ENCODE measurements around the gene ORC2. TPM values are rescaled to one million over a fixed set of nuclear protein-coding genes. Genes with fewer than 3 reads are reported as not detected.

Gene ORC2
- total and polyA plus RNA-seq, 10 of the 15 experiments (the other 5 are each of a cell fraction or from before 2014, with no cell fraction given): 6.1 to 36.9 (median 17.6) TPM

DNA sequence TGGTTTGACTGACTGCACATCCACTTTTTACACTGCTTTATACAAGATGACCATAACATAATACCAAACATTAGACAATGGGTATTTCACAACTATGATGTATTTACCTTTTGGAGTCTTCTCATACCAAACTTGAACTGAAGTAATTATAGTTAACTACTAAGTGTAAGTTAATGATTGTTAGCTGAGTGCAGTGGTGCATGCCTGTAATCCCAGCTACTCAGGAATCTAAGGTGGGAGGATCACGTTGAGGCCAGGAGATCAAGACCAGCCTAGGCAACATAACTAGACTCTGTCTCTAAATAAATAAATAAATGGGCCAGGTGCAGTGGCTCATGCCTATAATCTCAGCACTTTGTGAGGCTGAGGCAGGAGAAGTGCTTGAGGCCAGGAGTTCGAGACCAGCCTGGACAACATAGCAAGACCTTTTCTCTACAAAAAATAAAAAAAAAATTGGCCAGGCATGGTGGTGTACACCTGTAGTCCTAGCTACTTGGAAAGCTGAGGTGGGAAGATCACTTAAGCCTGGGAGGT, 44.9 kb upstream of the ORC2 start:
- TF ChIP-seq BRCA1 (IDR thresholded peaks at IDR 0.05; ENCODE audit: low read depth, low read length): no peak
- TF ChIP-seq SREBF1 (IDR thresholded peaks at IDR 0.05; ENCODE audit: low read length): no peak
- TF ChIP-seq CREB1 (IDR thresholded peaks at IDR 0.05; ENCODE audit: low read depth): no peak
- CTCF ChIA-PET: interaction anchor here (0.6 kb wide), 1 partner anchor 175 kb away, joined by 3 read pairs; the partner anchor contains the start of gene CASP10

GRCh38 chr2:201007584-201007998, 44.1 kb upstream of the ORC2 start:
- DNase-seq (ENCODE audit: low read depth, low spot score): no peak
- Histone ChIP-seq H3K9ac (ENCODE audit: control insufficient read depth, insufficient read depth, low read length) (no peak overlapping the region), H3K36me3 (ENCODE audit: control insufficient read depth in 2 of 2, insufficient read depth in 2 of 2, low read length in 1 of 2) (peaks cover 0 to 8% of the 10 kb centered on the region in 2 experiments; a peak in 2 of 4 replicates), H3K9me3 (replicated peaks; ENCODE audit: control insufficient read depth, insufficient read depth, low read length) (no peaks in the 10 kb centered on the region), H4K20me1 (ENCODE audit: control insufficient read depth, insufficient read depth) (no peaks in the 10 kb centered on the region), H3K27ac (ENCODE audit: control insufficient read depth, insufficient read depth) (no peak overlapping the region), H3K27me3 (replicated peaks in 1 of 2; ENCODE audit: control insufficient read depth in 2 of 2, insufficient read depth in 2 of 2, low read length in 1 of 2) (no peaks in the 10 kb centered on the region), H3K4me3 (no peak overlapping the region), H3K4me1 (ENCODE audit: control insufficient read depth, insufficient read depth, low read length) (no peaks in the 10 kb centered on the region), H2AFZ (ENCODE audit: control insufficient read depth, low read depth, low read length) (no peak overlapping the region), H3K79me2 (ENCODE audit: control insufficient read depth, insufficient read depth, low read length) (no peaks in the 10 kb centered on the region), H3K4me2 (ENCODE audit: control insufficient read depth, insufficient read depth) (no peak overlapping the region)
- 100% methylated on average over 3 of the region's 3 CpGs for WGBS (ENCODE audit: insufficient coverage, insufficient replicate concordance, low lambda C conversion rate, missing lambda C conversion rate)
- TF ChIP-seq GABPA (IDR thresholded peaks at IDR 0.05; ENCODE audit: low read depth) (no peak), GATAD2B (conservative IDR thresholded peaks at IDR 0.05; ENCODE audit: low read depth) (no peak), HDGF (IDR thresholded peaks at IDR 0.05) (no peak), ATF7 (IDR thresholded peaks at IDR 0.05; ENCODE audit: low read depth) (no peak), ASH2L (IDR thresholded peaks at IDR 0.05; ENCODE audit: borderline replicate concordance, low read depth) (no peak), SIN3A (IDR thresholded peaks at IDR 0.05; ENCODE audit: low read depth, low read length) (no peak), POLR2AphosphoS2 (IDR thresholded peaks at IDR 0.05; ENCODE audit: low read depth, low read length) (no peak), CEBPZ (IDR thresholded peaks at IDR 0.05; ENCODE audit: low read depth, low read length) (no peak)
- TF ChIP-seq, protein P1, sequence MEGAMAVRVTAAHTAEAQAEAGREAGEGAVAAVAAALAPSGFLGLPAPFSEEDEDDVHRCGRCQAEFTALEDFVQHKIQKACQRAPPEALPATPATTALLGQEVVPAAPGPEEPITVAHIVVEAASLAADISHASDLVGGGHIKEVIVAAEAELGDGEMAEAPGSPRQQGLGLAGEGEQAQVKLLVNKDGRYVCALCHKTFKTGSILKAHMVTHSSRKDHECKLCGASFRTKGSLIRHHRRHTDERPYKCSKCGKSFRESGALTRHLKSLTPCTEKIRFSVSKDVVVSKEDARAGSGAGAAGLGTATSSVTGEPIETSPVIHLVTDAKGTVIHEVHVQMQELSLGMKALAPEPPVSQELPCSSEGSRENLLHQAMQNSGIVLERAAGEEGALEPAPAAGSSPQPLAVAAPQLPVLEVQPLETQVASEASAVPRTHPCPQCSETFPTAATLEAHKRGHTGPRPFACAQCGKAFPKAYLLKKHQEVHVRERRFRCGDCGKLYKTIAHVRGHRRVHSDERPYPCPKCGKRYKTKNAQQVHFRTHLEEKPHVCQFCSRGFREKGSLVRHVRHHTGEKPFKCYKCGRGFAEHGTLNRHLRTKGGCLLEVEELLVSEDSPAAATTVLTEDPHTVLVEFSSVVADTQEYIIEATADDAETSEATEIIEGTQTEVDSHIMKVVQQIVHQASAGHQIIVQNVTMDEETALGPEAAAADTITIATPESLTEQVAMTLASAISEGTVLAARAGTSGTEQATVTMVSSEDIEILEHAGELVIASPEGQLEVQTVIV (IDR thresholded peaks at IDR 0.05; ENCODE audit: borderline replicate concordance, partially characterized antibody): no peak
- ChIA-PET SMC1A (ENCODE audit: uncharacterized antibody, unreplicated experiment) (no interaction called here), CTCF (no interaction called here), RAD21 (ENCODE audit: unreplicated experiment) (no interaction called here), POLR2A (no interaction called here)
- intact Hi-C loops (cut with micrococcal nuclease; ENCODE audit: unreplicated experiment) (no loop called here), in situ Hi-C loops (cut with MboI) (no loop called here)
- no peak for ATAC-seq
- BruUV-seq (replicated peaks): TSS peak; percentile 27
- no peak for FAIRE-seq

More for the DNA sequence above, 44.9 kb upstream of the ORC2 start:
- H3K4me2 ChIP-seq (ENCODE audit: control insufficient read depth, insufficient read depth): no peak overlapping the region
- H3K27ac ChIP-seq (ENCODE audit: control insufficient read depth, insufficient read depth): no peak overlapping the region
- in situ Hi-C loops (cut with MboI) (no loop called here), intact Hi-C loops (cut with micrococcal nuclease; ENCODE audit: unreplicated experiment) (no loop called here)
- ChIA-PET POLR2A (no interaction called here), SMC1A (ENCODE audit: uncharacterized antibody, unreplicated experiment) (no interaction called here), RAD21 (ENCODE audit: unreplicated experiment) (no interaction called here)
- H3K9me3 ChIP-seq (replicated peaks; ENCODE audit: control insufficient read depth, insufficient read depth, low read length): no peaks in the 10 kb centered on the region
- H3K4me3 ChIP-seq: no peak overlapping the region
- DNase-seq (ENCODE audit: low read depth, low spot score): no peak
- H3K4me1 ChIP-seq (ENCODE audit: control insufficient read depth, insufficient read depth, low read length): no peaks in the 10 kb centered on the region
- BruUV-seq (replicated peaks): no TSS peak
- H3K9ac ChIP-seq (ENCODE audit: control insufficient read depth, insufficient read depth, low read length): no peak overlapping the region
- 93% methylated on average over 2 of the region's 2 CpGs for WGBS (ENCODE audit: insufficient coverage, insufficient replicate concordance, low lambda C conversion rate, missing lambda C conversion rate)
- no peaks in the 10 kb centered on the region for H3K79me2 ChIP-seq (ENCODE audit: control insufficient read depth, insufficient read depth, low read length)
- no peak for ATAC-seq
- H3K36me3 ChIP-seq (ENCODE audit: control insufficient read depth in 2 of 2, insufficient read depth in 2 of 2, low read length in 1 of 2): peaks cover 0 to 8% of the 10 kb centered on the region in 2 experiments; a peak in 1 of 4 replicates
- FAIRE-seq: no peak
- no peaks in the 10 kb centered on the region for H3K27me3 ChIP-seq (replicated peaks in 1 of 2; ENCODE audit: control insufficient read depth in 2 of 2, insufficient read depth in 2 of 2, low read length in 1 of 2)
- H4K20me1 ChIP-seq (ENCODE audit: control insufficient read depth, insufficient read depth): no peaks in the 10 kb centered on the region
- no peak overlapping the region for H2AFZ ChIP-seq (ENCODE audit: control insufficient read depth, low read depth, low read length)

All from GM12878 (cell line).